Natural killer cell (primary cell): Measurements from ENCODE around the gene METTL24. TPM values are rescaled to one million over a fixed set of nuclear protein-coding genes. Genes with fewer than 3 reads are reported as not detected.

ENCODE experiments used
- ATAC-seq, 3 donors: fragments of 150-1000 bp in 2 of 3; fragments of 200-7000 bp in 1 of 3; cut with Tn5 transposase; 1 replicate in 1 of 3; 2 replicates in 2 of 3; pipeline ENCODE4 v1.10.0; 2021; ENCODE audit warnings: mild to moderate bottlenecking in 2 of 3, moderate library complexity in 2 of 3
- DNase-seq, 2 donors: peaks; one replicate each; pipeline versions ENCODE4 v3.0.0 to v3.0.0-alpha.2; 2013 to 2021; ENCODE audit warnings: mixed read lengths in 1 of 2
- H3K27ac ChIP-seq: one replicate; pipeline ENCODE4 v1.5.1; 2013; ENCODE audit warnings: mild to moderate bottlenecking, low read length
- H3K27me3 ChIP-seq: one replicate; pipeline ENCODE4 v1.6.1; 2013; ENCODE audit warnings: low read length; ENCODE audit not compliant: control insufficient read depth, insufficient read depth
- H3K36me3 ChIP-seq: one replicate; pipeline ENCODE4 v1.6.1; 2013; ENCODE audit warnings: low read length; ENCODE audit not compliant: control insufficient read depth, insufficient read depth
- H3K4me1 ChIP-seq: one replicate; pipeline ENCODE4 v1.6.1; 2013; ENCODE audit warnings: low read length; ENCODE audit not compliant: control insufficient read depth, insufficient read depth
- H3K4me3 ChIP-seq: one replicate; pipeline ENCODE4 v1.5.1; 2013; ENCODE audit warnings: low read length
- H3K9me3 ChIP-seq: one replicate; pipeline ENCODE4 v1.6.1; 2013; ENCODE audit warnings: low read length; ENCODE audit not compliant: control insufficient read depth, insufficient read depth
- H3K27ac Mint-ChIP-seq, 2 donors: one replicate each; pipeline ENCODE4 v1.8.0; 2022; ENCODE audit warnings: mild to moderate bottlenecking in 2 of 2, mixed read lengths in 2 of 2, moderate library complexity in 1 of 2
- H3K27me3 Mint-ChIP-seq, 2 donors: one replicate each; pipeline ENCODE4 v1.8.0; 2022; ENCODE audit warnings: low read depth in 2 of 2, mixed read lengths in 2 of 2
- H3K36me3 Mint-ChIP-seq: one replicate; pipeline ENCODE4 v1.8.0; 2022; ENCODE audit warnings: mixed read lengths
- H3K4me1 Mint-ChIP-seq, 2 donors: one replicate each; pipeline ENCODE4 v1.8.0; 2022; ENCODE audit warnings: mixed read lengths in 2 of 2
- H3K4me3 Mint-ChIP-seq: one replicate; pipeline ENCODE4 v1.8.0; 2022; ENCODE audit warnings: mild to moderate bottlenecking, moderate library complexity, mixed read lengths
- H3K9me3 Mint-ChIP-seq, 2 donors: one replicate each; pipeline ENCODE4 v1.8.0; 2022; ENCODE audit warnings: mixed read lengths in 2 of 2
- WGBS: methylation state at CpG from one replicate; pipeline ENCODE4 v1.1.7; 2013; ENCODE audit warnings: missing lambda C conversion rate; ENCODE audit not compliant: insufficient coverage; 5-methylcytosine and 5-hydroxymethylcytosine counted together
- intact Hi-C: fragments of 100-400 bp; cut with micrococcal nuclease; formaldehyde crosslinking; loops from one replicate; pipeline ENCODE4 v1.14.2; 2022
- total RNA-seq, 4 donors: library from RNA; stranded (reverse); fragments of 120-200 nt in 1 of 4; gene quantifications; one replicate each; pipeline versions ENCODE4 v1.2.3 to v1.2.4, GENCODE V29; 2013 to 2022
- TF ChIP-seq, protein P1 (sequence below): fragments of 200-600 bp; IDR thresholded peaks from one replicate; pipeline ENCODE4 v1.8.0; 2022; ENCODE audit warnings: antibody characterized with exemption

The METTL24 gene
- total RNA-seq, 3 donors from 2014 or later (not counting 1 experiment from before 2014, with no cell fraction given) = 0.24 to 1.00 TPM; not detected in 1

- TF ChIP-seq, protein P1, sequence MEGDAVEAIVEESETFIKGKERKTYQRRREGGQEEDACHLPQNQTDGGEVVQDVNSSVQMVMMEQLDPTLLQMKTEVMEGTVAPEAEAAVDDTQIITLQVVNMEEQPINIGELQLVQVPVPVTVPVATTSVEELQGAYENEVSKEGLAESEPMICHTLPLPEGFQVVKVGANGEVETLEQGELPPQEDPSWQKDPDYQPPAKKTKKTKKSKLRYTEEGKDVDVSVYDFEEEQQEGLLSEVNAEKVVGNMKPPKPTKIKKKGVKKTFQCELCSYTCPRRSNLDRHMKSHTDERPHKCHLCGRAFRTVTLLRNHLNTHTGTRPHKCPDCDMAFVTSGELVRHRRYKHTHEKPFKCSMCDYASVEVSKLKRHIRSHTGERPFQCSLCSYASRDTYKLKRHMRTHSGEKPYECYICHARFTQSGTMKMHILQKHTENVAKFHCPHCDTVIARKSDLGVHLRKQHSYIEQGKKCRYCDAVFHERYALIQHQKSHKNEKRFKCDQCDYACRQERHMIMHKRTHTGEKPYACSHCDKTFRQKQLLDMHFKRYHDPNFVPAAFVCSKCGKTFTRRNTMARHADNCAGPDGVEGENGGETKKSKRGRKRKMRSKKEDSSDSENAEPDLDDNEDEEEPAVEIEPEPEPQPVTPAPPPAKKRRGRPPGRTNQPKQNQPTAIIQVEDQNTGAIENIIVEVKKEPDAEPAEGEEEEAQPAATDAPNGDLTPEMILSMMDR = no peak
- DNase-seq = no peak
- WGBS = 92% methylated on average over 19 of the region's 19 CpGs
- intact Hi-C loops = no loop called here
- no peak overlapping the region for H3K27ac ChIP-seq
- H3K9me3 ChIP-seq = no peaks in the 10 kb centered on the region
- H3K4me3 Mint-ChIP-seq = no peak overlapping the region
- H3K36me3 Mint-ChIP-seq = no peaks in the 10 kb centered on the region
- peaks cover 0 to 5% of the 10 kb centered on the region in 2 donors for H3K4me1 Mint-ChIP-seq
- H3K4me3 ChIP-seq = no peak overlapping the region
- no peak for ATAC-seq
- H3K27me3 ChIP-seq = no peaks in the 10 kb centered on the region
- no peaks in the 10 kb centered on the region for H3K9me3 Mint-ChIP-seq
- H3K4me1 ChIP-seq = no peaks in the 10 kb centered on the region
- no peaks in the 10 kb centered on the region for H3K36me3 ChIP-seq
- H3K27ac Mint-ChIP-seq = no peak overlapping the region
- H3K27me3 Mint-ChIP-seq = no peaks in the 10 kb centered on the region
Observed at GRCh38 chr6:110329714-110330436, 28.3 kb downstream of the METTL24 start.

- intact Hi-C loops = no loop called here
- Histone ChIP-seq H3K27me3 (no peaks in the 10 kb centered on the region), H3K4me1 (no peaks in the 10 kb centered on the region), H3K4me3 (no peak overlapping the region), H3K36me3 (no peaks in the 10 kb centered on the region), H3K9me3 (no peaks in the 10 kb centered on the region), H3K27ac (no peak overlapping the region)
- H3K36me3 Mint-ChIP-seq = no peaks in the 10 kb centered on the region
- H3K9me3 Mint-ChIP-seq = no peaks in the 10 kb centered on the region
- WGBS = 86% methylated on average over 7 of the region's 7 CpGs
- H3K4me1 Mint-ChIP-seq = peaks cover 0 to 3% of the 10 kb centered on the region in 2 donors
- no peaks in the 10 kb centered on the region for H3K27me3 Mint-ChIP-seq
- no peak overlapping the region for H3K4me3 Mint-ChIP-seq
- TF ChIP-seq, protein P1 = no peak
- no peak overlapping the region for H3K27ac Mint-ChIP-seq
- ATAC-seq = no peak
- DNase-seq = no peak
Observed at GRCh38 chr6:110329348-110329713, 28.8 kb downstream of the METTL24 start.

DNA sequence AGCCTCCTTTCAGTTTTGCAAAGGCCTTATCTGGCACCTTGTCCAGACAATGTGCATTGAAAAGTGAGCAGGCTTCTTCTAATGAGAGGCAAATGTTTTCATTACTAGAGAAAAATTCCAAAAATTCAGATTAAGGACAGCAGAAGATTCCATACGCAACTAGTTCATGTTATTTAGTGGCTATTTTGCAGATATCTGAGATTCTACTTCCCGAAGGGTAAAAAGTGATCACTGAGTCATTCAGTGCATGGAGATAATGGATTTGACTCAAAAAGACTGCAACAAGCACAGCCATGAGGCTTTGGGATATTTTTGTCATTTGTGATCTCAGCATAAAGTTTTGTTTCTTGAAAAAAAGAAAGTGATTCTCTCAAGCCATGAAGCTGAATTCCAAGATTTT, 29.9 kb downstream of the METTL24 start:
- intact Hi-C loops = no loop called here
- WGBS = 96% methylated on average over 2 of the region's 2 CpGs
- no peak for ATAC-seq

More for the DNA sequence above, 29.9 kb downstream of the METTL24 start:
- Histone ChIP-seq H3K4me1 (no peaks in the 10 kb centered on the region), H3K4me3 (no peak overlapping the region), H3K27me3 (no peaks in the 10 kb centered on the region), H3K9me3 (no peaks in the 10 kb centered on the region), H3K27ac (no peak overlapping the region), H3K36me3 (no peaks in the 10 kb centered on the region)
- Mint-ChIP-seq H3K27ac (no peak overlapping the region), H3K9me3 (no peaks in the 10 kb centered on the region), H3K4me1 (no peaks in the 10 kb centered on the region), H3K27me3 (no peaks in the 10 kb centered on the region), H3K4me3 (no peak overlapping the region), H3K36me3 (no peaks in the 10 kb centered on the region)
- TF ChIP-seq, protein P1 = no peak
- DNase-seq = no peak
